KG1 (cell line): ENCODE results near the gene TP53I11.

ENCODE experiments used
- DNase-seq: peaks from one replicate; lab custom pipeline; 2025; lab: John Stamatoyannopoulos, UW

TP53I11 gene

GRCh38 chr11:44978274-44978960 lies 27.7 kb upstream of the TP53I11 start:
- no peak for DNase-seq

- DNase-seq, result no peak
Measured at GRCh38 chr11:44977493-44977984, 26.9 kb upstream of the TP53I11 start.

GRCh38 chr11:44976576-44976975 lies 25.9 kb upstream of the TP53I11 start:
- DNase-seq, result no peak

- no peak for DNase-seq
Measured at GRCh38 chr11:44974402-44975000, 23.8 kb upstream of the TP53I11 start.

- DNase-seq, result no peak
Measured at GRCh38 chr11:44973632-44974401, 23.1 kb upstream of the TP53I11 start.

GRCh38 chr11:44972746-44973435 lies 22.2 kb upstream of the TP53I11 start:
- no peak for DNase-seq

- no peak for DNase-seq
Measured at GRCh38 chr11:44971185-44971584, 20.5 kb upstream of the TP53I11 start.

- DNase-seq, result no peak
Measured at GRCh38 chr11:44970293-44970692, 19.6 kb upstream of the TP53I11 start.

- no peak for DNase-seq
Measured at GRCh38 chr11:44969651-44970252, 19.1 kb upstream of the TP53I11 start.

GRCh38 chr11:44968510-44968909 lies 17.8 kb upstream of the TP53I11 start:
- no peak for DNase-seq

- no peak for DNase-seq
Measured at GRCh38 chr11:44967930-44968496, 17.3 kb upstream of the TP53I11 start.

GRCh38 chr11:44966694-44967093 lies 16.0 kb upstream of the TP53I11 start:
- no peak for DNase-seq

GRCh38 chr11:44964526-44965209 lies 14.0 kb upstream of the TP53I11 start:
- no peak for DNase-seq

- no peak for DNase-seq
Measured at GRCh38 chr11:44963948-44964347, 13.3 kb upstream of the TP53I11 start.

GRCh38 chr11:44963136-44963535 lies 12.5 kb upstream of the TP53I11 start:
- no peak for DNase-seq

- DNase-seq, result no peak
Measured at GRCh38 chr11:44962464-44962863, 11.8 kb upstream of the TP53I11 start.

- DNase-seq, result no peak
Measured at GRCh38 chr11:44960200-44960845, 9.6 kb upstream of the TP53I11 start.

- no peak for DNase-seq
Measured at GRCh38 chr11:44959064-44959463, 8.4 kb upstream of the TP53I11 start.

- DNase-seq, result no peak
Measured at GRCh38 chr11:44957776-44958564, 7.3 kb upstream of the TP53I11 start.

- DNase-seq, result no peak
Measured at GRCh38 chr11:44957040-44957515, 6.4 kb upstream of the TP53I11 start.
